Activated naive CD4-positive, alpha-beta T cell treated with anti-CD3 and anti-CD28 coated beads, Interleukin-2, amount 10 ng/mL, durations not matched to agents 7 days and 5 days (primary cell): ENCODE results near the gene VWF.
A peak's percentile ranks its signal among the peaks of the same experiment; 100 is the strongest.

Experiments
- CTCF ChIA-PET: fragments of 350-600 bp; sonication (Branson Sonifier 250); formaldehyde crosslinking; loops from one replicate; lab custom pipeline; 2021; ENCODE audit warnings: antibody characterized with exemption; lab: Charles Lee
- DNase-seq: peaks from one replicate; pipeline ENCODE4 v3.0.0-alpha.2; 2020
- H3K27ac Mint-ChIP-seq: one replicate; pipeline ENCODE4 v1.8.0; 2021; ENCODE audit warnings: mild to moderate bottlenecking, moderate library complexity, mixed read lengths
- H3K27me3 Mint-ChIP-seq: one replicate; pipeline ENCODE4 v1.8.0; 2021; ENCODE audit warnings: mild to moderate bottlenecking, mixed read lengths
- H3K36me3 Mint-ChIP-seq: one replicate; pipeline ENCODE4 v1.8.0; 2021; ENCODE audit warnings: mixed read lengths
- H3K4me1 Mint-ChIP-seq: one replicate; pipeline ENCODE4 v1.8.0; 2021; ENCODE audit warnings: mixed read lengths
- H3K4me3 Mint-ChIP-seq: one replicate; pipeline ENCODE4 v1.8.0; 2021; ENCODE audit warnings: mild to moderate bottlenecking, moderate library complexity, mixed read lengths
- H3K9me3 Mint-ChIP-seq: one replicate; pipeline ENCODE4 v1.8.0; 2021; ENCODE audit warnings: mixed read lengths

The VWF gene

DNA sequence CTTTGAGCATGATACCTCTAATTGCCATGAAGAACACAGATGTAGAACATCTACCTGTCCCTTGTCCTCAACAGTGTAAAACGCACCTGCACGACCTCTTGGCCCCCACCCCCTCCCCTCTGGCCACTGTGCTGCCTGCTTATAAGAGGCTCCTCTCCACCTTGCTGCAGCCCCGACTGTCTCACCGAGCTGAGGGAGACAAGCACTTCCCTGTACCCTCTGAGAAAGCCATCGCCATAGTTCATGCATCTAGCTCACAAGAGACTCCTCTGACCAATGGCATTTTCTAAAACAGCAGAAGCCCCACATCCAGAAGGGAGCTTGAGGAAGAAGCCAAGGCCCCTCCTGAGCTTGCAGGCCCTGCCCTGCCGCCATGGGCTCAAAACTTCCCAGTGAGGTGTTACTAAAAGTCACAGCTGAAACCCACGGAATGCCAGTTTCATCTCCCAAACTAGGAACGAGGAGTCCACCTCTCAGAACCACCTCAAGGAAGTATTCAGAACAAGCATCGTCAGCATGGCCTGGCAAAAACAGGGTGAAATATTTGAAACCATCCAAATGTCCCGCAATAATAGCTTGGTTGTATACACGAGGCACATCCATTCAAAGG lies 157.9 kb downstream of the VWF start:
- H3K27me3 Mint-ChIP-seq, result peaks cover 29% of the 10 kb centered on the region
- CTCF ChIA-PET, result interaction anchor here (1.6 to 1.8 kb wide), 2 partner anchors 22 to 71 kb away, joined by 6 to 7 read pairs; no protein-coding TSS in a partner anchor
- H3K27ac Mint-ChIP-seq, result no peak overlapping the region
- no peak overlapping the region for H3K4me3 Mint-ChIP-seq
- H3K36me3 Mint-ChIP-seq, result no peaks in the 10 kb centered on the region
- no peak for DNase-seq
- H3K9me3 Mint-ChIP-seq, result no peaks in the 10 kb centered on the region
- no peaks in the 10 kb centered on the region for H3K4me1 Mint-ChIP-seq

DNA sequence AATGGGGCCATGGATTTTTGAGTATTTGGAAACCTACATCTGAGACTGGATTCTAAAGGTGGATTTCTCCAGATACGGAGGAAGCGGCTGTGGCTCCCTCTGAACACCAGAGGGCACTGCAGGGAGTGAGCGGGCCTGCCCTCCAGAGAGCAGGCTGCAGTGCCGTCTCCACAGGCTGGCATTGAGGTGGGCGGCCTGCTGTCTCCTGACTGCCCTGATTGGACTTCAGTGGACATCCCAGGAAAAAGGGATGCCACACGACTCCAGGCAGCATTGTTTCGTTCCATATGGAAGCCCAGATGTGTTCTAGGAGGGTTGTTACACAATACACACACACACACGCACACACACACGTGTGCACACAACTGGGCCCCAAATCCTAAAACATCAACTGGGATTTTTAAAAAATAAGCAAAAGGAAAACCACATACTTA lies 158.5 kb downstream of the VWF start:
- Mint-ChIP-seq H3K4me1 (no peaks in the 10 kb centered on the region), H3K27me3 (peaks cover 29% of the 10 kb centered on the region), H3K27ac (no peak overlapping the region), H3K4me3 (no peak overlapping the region), H3K9me3 (no peaks in the 10 kb centered on the region), H3K36me3 (no peaks in the 10 kb centered on the region)
- DNase-seq, result peak; percentile 61
- CTCF ChIA-PET, result interaction anchor here (1.6 kb wide), 1 partner anchor 22 kb away, joined by 7 read pairs; no protein-coding TSS in a partner anchor

- H3K9me3 Mint-ChIP-seq, result no peaks in the 10 kb centered on the region
- DNase-seq, result no peak
- CTCF ChIA-PET, result interaction anchor here (2.0 kb wide), 1 partner anchor 72 kb away, joined by 7 read pairs; no protein-coding TSS in a partner anchor
- H3K36me3 Mint-ChIP-seq, result no peaks in the 10 kb centered on the region
- H3K27me3 Mint-ChIP-seq, result peaks cover 29% of the 10 kb centered on the region
- no peak overlapping the region for H3K27ac Mint-ChIP-seq
- no peak overlapping the region for H3K4me3 Mint-ChIP-seq
- H3K4me1 Mint-ChIP-seq, result no peaks in the 10 kb centered on the region
These were observed 159.3 kb downstream of the VWF start for GRCh38 chr12:5964913-5965900.

DNA sequence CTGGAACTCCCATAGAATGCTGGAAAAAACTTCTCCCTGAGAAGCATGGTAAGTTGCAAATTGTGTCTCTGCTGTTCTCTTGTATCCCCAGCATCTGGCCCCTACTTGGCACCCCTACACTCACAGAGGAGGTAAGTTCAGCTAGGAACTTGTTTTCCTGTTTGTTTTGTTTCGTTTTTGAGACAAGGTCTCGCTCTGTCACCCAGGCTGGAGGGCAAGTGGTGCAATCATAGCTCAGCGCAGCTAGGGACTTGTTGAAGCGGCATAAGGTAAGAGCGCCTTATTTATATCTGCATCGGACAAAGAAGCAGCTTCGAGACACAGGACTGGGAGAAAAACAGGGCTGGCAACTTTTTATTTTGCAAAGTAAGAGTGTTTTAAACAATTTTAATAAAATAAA lies 161.0 kb downstream of the VWF start:
- peaks cover 23% of the 10 kb centered on the region for H3K27me3 Mint-ChIP-seq

GRCh38 chr12:5960783-5961182 lies 163.7 kb downstream of the VWF start:
- H3K4me3 Mint-ChIP-seq, result no peak overlapping the region
- no peaks in the 10 kb centered on the region for H3K36me3 Mint-ChIP-seq
- H3K27me3 Mint-ChIP-seq, result peaks cover 19% of the 10 kb centered on the region
- DNase-seq, result no peak
- H3K27ac Mint-ChIP-seq, result no peak overlapping the region
- no peaks in the 10 kb centered on the region for H3K9me3 Mint-ChIP-seq
- H3K4me1 Mint-ChIP-seq, result no peaks in the 10 kb centered on the region
- CTCF ChIA-PET, result interaction anchor here (1.0 to 1.3 kb wide), 2 partner anchors 28 to 29 kb away, joined by 3 read pairs; no protein-coding TSS in a partner anchor

More for the DNA sequence above, 161.0 kb downstream of the VWF start:
- no peak for DNase-seq
- CTCF ChIA-PET, result interaction anchor here (1.1 to 2.0 kb wide), 2 partner anchors 19 to 74 kb away, joined by 3 to 7 read pairs; no protein-coding TSS in a partner anchor
- H3K9me3 Mint-ChIP-seq, result no peaks in the 10 kb centered on the region
- no peaks in the 10 kb centered on the region for H3K36me3 Mint-ChIP-seq
- no peaks in the 10 kb centered on the region for H3K4me1 Mint-ChIP-seq
- no peak overlapping the region for H3K4me3 Mint-ChIP-seq
- H3K27ac Mint-ChIP-seq, result no peak overlapping the region

DNA sequence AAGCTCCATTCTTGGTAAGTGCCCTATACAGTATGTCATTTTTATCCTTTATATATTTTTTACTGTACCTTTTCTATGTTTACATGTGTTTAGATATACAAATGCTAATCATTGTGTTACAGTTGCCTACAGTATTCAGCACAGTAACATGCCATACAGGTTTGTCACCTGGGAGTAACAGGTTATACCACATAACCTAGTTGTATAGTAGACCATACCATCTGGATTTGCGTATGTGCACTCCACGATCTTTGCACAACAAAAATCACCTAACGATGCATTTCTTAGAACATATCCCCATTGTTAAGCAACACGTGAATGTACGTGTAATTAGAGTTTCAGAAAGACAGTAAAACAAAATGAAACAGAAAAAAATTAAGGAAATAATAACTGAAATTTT lies 167.5 kb downstream of the VWF start:
- no peak overlapping the region for H3K27ac Mint-ChIP-seq
- DNase-seq, result no peak
- CTCF ChIA-PET, result no interaction called here
- H3K4me3 Mint-ChIP-seq, result no peak overlapping the region
- H3K36me3 Mint-ChIP-seq, result no peaks in the 10 kb centered on the region
- H3K27me3 Mint-ChIP-seq, result peaks cover 13% of the 10 kb centered on the region
- H3K4me1 Mint-ChIP-seq, result no peaks in the 10 kb centered on the region
- no peaks in the 10 kb centered on the region for H3K9me3 Mint-ChIP-seq

GRCh38 chr12:5954661-5955060 lies 169.8 kb downstream of the VWF start:
- DNase-seq, result no peak
- Mint-ChIP-seq H3K27me3 (peaks cover 8% of the 10 kb centered on the region), H3K4me1 (no peaks in the 10 kb centered on the region), H3K36me3 (no peaks in the 10 kb centered on the region), H3K9me3 (no peaks in the 10 kb centered on the region), H3K27ac (no peak overlapping the region), H3K4me3 (no peak overlapping the region)
- CTCF ChIA-PET, result no interaction called here

DNA sequence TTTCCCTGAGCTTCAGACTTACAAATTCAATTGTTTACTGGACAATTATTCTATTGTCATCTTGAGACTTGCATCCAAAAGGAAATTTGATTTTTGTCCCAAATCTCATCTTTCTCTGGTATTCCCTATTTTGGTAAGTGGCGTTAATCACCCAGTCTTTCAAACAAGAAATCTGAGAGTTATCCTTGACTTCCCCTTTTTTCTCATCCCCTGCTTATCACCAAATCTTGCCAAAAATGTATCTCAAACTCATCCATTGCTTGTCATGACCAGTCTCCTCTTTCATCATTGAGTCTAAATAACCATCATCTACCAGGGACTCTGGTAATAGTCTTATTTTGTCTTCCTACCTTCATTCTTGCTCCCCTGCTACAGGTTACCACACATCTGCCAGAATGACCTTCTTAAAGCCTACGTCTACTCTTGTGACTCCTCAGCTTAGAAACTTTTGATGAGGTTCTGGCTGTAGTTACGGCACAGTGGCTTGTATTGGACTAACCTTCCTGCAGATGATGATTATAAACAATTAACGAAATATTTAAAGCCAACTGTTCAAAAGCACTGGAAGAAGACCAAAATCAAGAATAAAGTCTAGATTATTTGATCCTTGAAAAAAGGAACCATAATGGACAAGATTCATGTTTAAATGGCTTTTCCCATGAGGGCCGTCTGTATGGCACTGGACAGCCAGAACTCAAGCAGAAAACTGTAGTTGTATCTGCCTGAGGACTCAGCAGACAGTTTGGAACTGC lies 170.5 kb downstream of the VWF start:
- DNase-seq, result no peak
- Mint-ChIP-seq H3K4me3 (no peak overlapping the region), H3K4me1 (no peaks in the 10 kb centered on the region), H3K36me3 (no peaks in the 10 kb centered on the region), H3K9me3 (no peaks in the 10 kb centered on the region), H3K27ac (no peak overlapping the region), H3K27me3 (peaks cover 9% of the 10 kb centered on the region)
- CTCF ChIA-PET, result no interaction called here

DNA sequence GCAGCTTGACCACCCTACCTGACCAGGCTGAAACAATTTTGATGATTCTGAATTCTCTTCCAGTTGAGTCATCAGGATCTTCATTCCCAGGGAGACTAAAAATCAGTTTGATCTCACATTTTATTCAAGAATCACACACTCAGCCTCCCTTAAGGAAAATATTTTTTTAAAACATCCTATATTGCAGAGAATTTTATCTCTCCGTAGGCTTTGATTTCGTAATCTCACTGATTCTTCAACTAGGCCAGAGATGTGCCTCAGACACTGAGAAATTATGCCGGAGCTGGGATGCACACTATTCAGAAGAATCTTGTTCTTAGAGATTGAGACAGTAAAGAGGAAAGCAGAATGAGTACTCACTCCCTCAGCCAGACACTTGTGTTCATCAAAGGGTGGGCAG lies 172.4 kb downstream of the VWF start:
- H3K36me3 Mint-ChIP-seq, result no peaks in the 10 kb centered on the region
- peaks cover 28% of the 10 kb centered on the region for H3K27me3 Mint-ChIP-seq
- no peak overlapping the region for H3K27ac Mint-ChIP-seq
- DNase-seq, result no peak
- no peak overlapping the region for H3K4me3 Mint-ChIP-seq
- H3K4me1 Mint-ChIP-seq, result no peaks in the 10 kb centered on the region
- CTCF ChIA-PET, result no interaction called here
- no peaks in the 10 kb centered on the region for H3K9me3 Mint-ChIP-seq

DNA sequence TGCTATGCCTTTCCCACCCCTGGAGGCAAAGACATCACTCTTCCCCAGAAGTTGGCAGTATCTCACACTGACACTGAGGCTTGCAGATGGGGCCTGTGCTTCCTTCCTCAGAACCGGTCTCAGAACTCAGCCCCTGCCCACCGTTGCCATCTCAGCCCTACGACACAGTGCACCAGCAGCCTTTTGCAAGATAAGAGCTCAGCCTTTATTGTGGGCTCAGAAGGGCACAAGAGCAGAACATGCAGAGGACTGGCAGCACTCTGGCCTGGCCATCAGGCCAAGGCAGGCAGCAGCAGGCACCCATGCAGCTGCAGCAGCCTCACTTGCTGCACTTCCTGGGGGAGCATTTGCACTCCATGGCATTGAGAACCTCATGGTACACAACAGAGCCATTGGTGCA lies 175.8 kb downstream of the VWF start:
- Mint-ChIP-seq H3K27me3 (peaks cover 61% of the 10 kb centered on the region), H3K9me3 (no peaks in the 10 kb centered on the region)

GRCh38 chr12:5947006-5947405 lies 177.5 kb downstream of the VWF start:
- no peaks in the 10 kb centered on the region for H3K4me1 Mint-ChIP-seq
- no peak for DNase-seq
- CTCF ChIA-PET, result no interaction called here
- H3K36me3 Mint-ChIP-seq, result no peaks in the 10 kb centered on the region
- no peak overlapping the region for H3K4me3 Mint-ChIP-seq
- no peaks in the 10 kb centered on the region for H3K9me3 Mint-ChIP-seq
- peaks cover 59% of the 10 kb centered on the region for H3K27me3 Mint-ChIP-seq
- no peak overlapping the region for H3K27ac Mint-ChIP-seq

More for the DNA sequence above, 175.8 kb downstream of the VWF start:
- CTCF ChIA-PET, result no interaction called here
- no peak overlapping the region for H3K4me3 Mint-ChIP-seq
- no peaks in the 10 kb centered on the region for H3K36me3 Mint-ChIP-seq
- no peak for DNase-seq
- H3K27ac Mint-ChIP-seq, result no peak overlapping the region
- H3K4me1 Mint-ChIP-seq, result no peaks in the 10 kb centered on the region

DNA sequence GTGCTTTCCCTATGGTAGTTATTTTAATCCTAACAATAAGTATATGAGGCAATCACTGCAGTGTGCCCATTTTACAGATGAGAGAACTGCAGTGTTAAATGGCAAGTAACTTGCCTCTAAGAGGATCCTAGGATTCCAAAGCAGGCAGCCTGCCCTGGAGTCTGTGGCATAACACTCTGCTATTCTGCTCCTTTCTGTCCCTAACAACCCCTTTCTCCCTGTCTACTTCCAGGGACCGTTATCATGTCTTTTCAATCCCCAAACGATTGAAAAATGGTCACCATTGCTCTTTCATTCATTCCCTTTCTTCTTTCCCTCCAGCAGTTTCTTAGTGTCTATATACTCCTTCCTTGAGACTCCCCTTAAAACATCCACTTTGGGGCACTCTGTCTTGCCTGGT lies 178.1 kb downstream of the VWF start:
- Mint-ChIP-seq H3K27me3 (peaks cover 59% of the 10 kb centered on the region), H3K4me1 (no peaks in the 10 kb centered on the region), H3K9me3 (no peaks in the 10 kb centered on the region), H3K4me3 (no peak overlapping the region), H3K36me3 (no peaks in the 10 kb centered on the region), H3K27ac (no peak overlapping the region)
- CTCF ChIA-PET, result no interaction called here
- no peak for DNase-seq

- H3K4me3 Mint-ChIP-seq, result no peak within 1 kb of the TSS
- CTCF ChIA-PET, result no interaction called here
- H3K27me3 Mint-ChIP-seq, result peaks cover 59% of the 10 kb centered on the region
- H3K27ac Mint-ChIP-seq, result no peak within 1 kb of the TSS
- no peaks in the 10 kb centered on the region for H3K36me3 Mint-ChIP-seq
- no peaks in the 10 kb centered on the region for H3K9me3 Mint-ChIP-seq
- no peak for DNase-seq
- H3K4me1 Mint-ChIP-seq, result no peaks in the 10 kb centered on the region
These were observed 179.1 kb downstream of the VWF start, which contains the start of gene ANO2 for GRCh38 chr12:5945071-5946008. TSS of gene ANO2 (minus strand) at chr12:5945259. CDS start at chr12:5945217, 42 bp downstream.
